ENCODE results near the gene CPED1.

GRCh38 chr7:121237601-121238000, 249.1 kb downstream of the CPED1 start:
- TF ChIP-seq EZH2 (optimal IDR thresholded peaks at IDR 0.05; ENCODE audit: low read depth, low read length) = no peak
- TF ChIP-seq CTCF (IDR thresholded peaks at IDR 0.05; ENCODE audit: low read length) = no peak
- no peak for TF ChIP-seq EZH2phosphoT487 (IDR thresholded peaks at IDR 0.05; ENCODE audit: low read length)
